PFSK-1 (cell line): Measurements from ENCODE around the gene HOXA13.

Experiments
- FOXP2 ChIP-seq: optimal IDR thresholded peaks from 2 replicates; pipeline ENCODE3; 2011; ENCODE audit warnings: borderline replicate concordance, control low read depth, inconsistent platforms; ENCODE audit not compliant: insufficient read depth; ENCODE audit errors: extremely low read length, extremely low read depth
- POLR2AphosphoS5 ChIP-seq: IDR thresholded peaks from 2 replicates; pipeline ENCODE4 v1.6.1; 2012; ENCODE audit warnings: low read depth, mild to moderate bottlenecking, control low read depth, low read length, moderate library complexity
- REST ChIP-seq, 2 experiments: IDR thresholded peaks; 2 replicates each; pipeline versions ENCODE4 v1.6.1 to v1.8.0; 2011 to 2012; ENCODE audit warnings: low read depth in 2 of 2, low read length in 2 of 2, control low read depth in 1 of 2, inconsistent platforms in 1 of 2, mild to moderate bottlenecking in 1 of 2, moderate library complexity in 1 of 2; ENCODE audit not compliant: insufficient read depth in 1 of 2
- SIN3A ChIP-seq: IDR thresholded peaks from 2 replicates; pipeline ENCODE4 v1.6.1; 2012; ENCODE audit warnings: mild to moderate bottlenecking, low read length, moderate library complexity, borderline replicate concordance; ENCODE audit not compliant: insufficient read depth
- TAF1 ChIP-seq: IDR thresholded peaks from 2 replicates; pipeline ENCODE4 v1.6.1; 2012; ENCODE audit warnings: low read length, control low read depth, borderline replicate concordance; ENCODE audit not compliant: insufficient read depth

HOXA13 gene

DNA sequence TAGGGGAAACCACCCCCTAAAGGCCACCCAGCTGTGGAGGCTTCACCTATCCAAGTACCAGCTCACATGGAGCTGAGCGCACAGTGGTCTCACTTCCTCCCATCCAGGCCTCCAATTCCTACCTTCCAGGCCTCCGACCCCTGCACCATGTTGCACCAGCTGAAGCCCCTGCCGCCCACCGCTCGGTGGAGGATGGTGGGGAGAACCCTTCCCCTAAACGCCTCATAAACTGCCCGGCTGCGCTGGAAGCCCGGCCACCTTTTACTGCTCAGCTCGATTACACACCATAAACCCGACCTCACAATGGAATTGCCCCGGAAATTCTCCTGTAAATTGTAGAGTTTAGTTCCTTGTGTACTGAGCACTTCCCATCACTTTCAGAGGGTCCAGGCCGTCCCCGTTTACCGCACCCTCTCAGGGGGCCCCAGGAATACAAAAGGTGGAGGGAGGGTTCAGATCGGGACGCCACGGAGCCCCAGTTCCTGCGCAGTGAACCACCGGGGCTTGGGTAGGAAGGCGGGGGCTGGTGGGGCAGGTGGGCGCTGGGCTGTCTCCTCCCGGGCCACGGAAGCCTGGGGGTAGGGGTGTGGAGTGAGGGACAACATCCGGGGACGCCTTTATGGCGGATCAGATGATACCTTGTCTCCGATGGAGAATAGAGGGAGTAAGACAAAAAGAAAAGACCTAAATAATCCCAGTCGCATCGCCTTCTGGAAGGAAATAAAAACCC, 42.0 kb downstream of the HOXA13 start:
- TF ChIP-seq POLR2AphosphoS5 (no peak), SIN3A (no peak), FOXP2 (no peak), REST (IDR thresholded peaks at IDR 0.05; ENCODE audit: insufficient read depth in 1 of 2, low read depth in 2 of 2, low read length in 2 of 2) (no peak), TAF1 (no peak)

- TF ChIP-seq POLR2AphosphoS5 (no peak), TAF1 (no peak), SIN3A (no peak), REST (IDR thresholded peaks at IDR 0.05; ENCODE audit: insufficient read depth in 1 of 2, low read depth in 2 of 2, low read length in 2 of 2) (no peak), FOXP2 (no peak)
Measured at GRCh38 chr7:27156916-27157701, 42.8 kb downstream of the HOXA13 start.

- TF ChIP-seq FOXP2 (no peak), TAF1 (no peak), POLR2AphosphoS5 (no peak), SIN3A (no peak), REST (IDR thresholded peaks at IDR 0.05; ENCODE audit: insufficient read depth in 1 of 2, low read depth in 2 of 2, low read length in 2 of 2) (no peak)
Measured at GRCh38 chr7:27156508-27156898, 43.4 kb downstream of the HOXA13 start, which contains the start of gene HOXA7. TSS of gene HOXA7 (minus strand) at chr7:27156675. CDS start at chr7:27156545, 130 bp downstream.

- TF ChIP-seq FOXP2, result no peak
- no peak for TF ChIP-seq SIN3A
- no peak for TF ChIP-seq POLR2AphosphoS5
- no peak for TF ChIP-seq TAF1
- no peak for TF ChIP-seq REST (IDR thresholded peaks at IDR 0.05; ENCODE audit: insufficient read depth in 1 of 2, low read depth in 2 of 2, low read length in 2 of 2)
Measured at GRCh38 chr7:27155816-27156507, 43.9 kb downstream of the HOXA13 start.
